Measurements from ENCODE around the gene ATP6AP2. TPM values are rescaled to one million over a fixed set of nuclear protein-coding genes. Genes with fewer than 3 reads are reported as not detected.

ATP6AP2 gene
- total RNA-seq, 1 experiment from 2014 or later, result 78.7 TPM

Other genes with a start within 250 kb of the ATP6AP2 start
- gene MPC1L, start 42.5 kb downstream of the ATP6AP2 start, total RNA-seq (2021), result not detected in 3 replicates
- gene CXorf38, start 66.6 kb downstream of the ATP6AP2 start, total RNA-seq (2021), result 10.0 to 10.4 TPM (median 10.0 TPM) in 3 replicates
- 83.3 to 111 TPM (median 104 TPM) in 3 replicates for gene MED14, start 154.6 kb downstream of the ATP6AP2 start, total RNA-seq (2021)